B cell (primary cell): ENCODE measurements around the gene ZBTB12.

ENCODE experiments used
- EZH2 ChIP-seq: IDR thresholded peaks from 2 replicates; pipeline ENCODE4 v1.6.1; 2012; ENCODE audit warnings: borderline replicate concordance, low read depth, mild to moderate bottlenecking, moderate library complexity, low read length; ENCODE audit not compliant: insufficient read depth, poor library complexity, severe bottlenecking
- TF ChIP-seq, protein P1 (sequence below): fragments of 200-600 bp; IDR thresholded peaks from one replicate; pipeline ENCODE4 v1.8.0; 2022; ENCODE audit warnings: antibody characterized with exemption, mild to moderate bottlenecking

DNA sequence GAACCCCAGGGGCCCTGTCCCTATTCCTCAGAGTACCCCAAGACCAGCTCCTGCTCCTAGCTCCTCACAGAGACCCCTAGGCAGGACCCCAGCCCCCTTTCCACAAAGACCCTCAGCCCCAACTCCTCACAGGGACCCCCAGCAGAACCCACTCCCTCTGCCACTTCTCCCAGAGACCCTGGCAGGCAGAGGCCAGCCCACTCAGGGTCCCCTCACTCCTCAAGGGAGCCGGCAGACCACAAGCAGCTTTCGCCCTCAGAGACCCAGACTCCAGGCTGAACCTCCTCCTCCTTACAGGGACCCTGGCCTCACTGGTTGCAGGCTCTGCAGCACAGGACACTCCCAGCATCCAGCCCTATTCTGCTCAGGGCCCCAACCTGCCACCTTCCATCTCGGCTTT, 23.7 kb downstream of the ZBTB12 start:
- TF ChIP-seq, protein P1, sequence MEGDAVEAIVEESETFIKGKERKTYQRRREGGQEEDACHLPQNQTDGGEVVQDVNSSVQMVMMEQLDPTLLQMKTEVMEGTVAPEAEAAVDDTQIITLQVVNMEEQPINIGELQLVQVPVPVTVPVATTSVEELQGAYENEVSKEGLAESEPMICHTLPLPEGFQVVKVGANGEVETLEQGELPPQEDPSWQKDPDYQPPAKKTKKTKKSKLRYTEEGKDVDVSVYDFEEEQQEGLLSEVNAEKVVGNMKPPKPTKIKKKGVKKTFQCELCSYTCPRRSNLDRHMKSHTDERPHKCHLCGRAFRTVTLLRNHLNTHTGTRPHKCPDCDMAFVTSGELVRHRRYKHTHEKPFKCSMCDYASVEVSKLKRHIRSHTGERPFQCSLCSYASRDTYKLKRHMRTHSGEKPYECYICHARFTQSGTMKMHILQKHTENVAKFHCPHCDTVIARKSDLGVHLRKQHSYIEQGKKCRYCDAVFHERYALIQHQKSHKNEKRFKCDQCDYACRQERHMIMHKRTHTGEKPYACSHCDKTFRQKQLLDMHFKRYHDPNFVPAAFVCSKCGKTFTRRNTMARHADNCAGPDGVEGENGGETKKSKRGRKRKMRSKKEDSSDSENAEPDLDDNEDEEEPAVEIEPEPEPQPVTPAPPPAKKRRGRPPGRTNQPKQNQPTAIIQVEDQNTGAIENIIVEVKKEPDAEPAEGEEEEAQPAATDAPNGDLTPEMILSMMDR, result no peak
- TF ChIP-seq EZH2, result no peak
